GM12878 (cell line): ENCODE results near the gene B3GALT4. TPM values are rescaled to one million over a fixed set of nuclear protein-coding genes. Genes with fewer than 3 reads are reported as not detected.

Experiments used
- CBFB ChIP-seq: IDR thresholded peaks from 2 replicates; pipeline ENCODE4 v1.6.1; 2016; ENCODE audit warnings: antibody characterized with exemption, low read depth
- NFYB ChIP-seq: IDR thresholded peaks from 2 replicates; pipeline ENCODE4 v1.6.1; 2011; ENCODE audit warnings: low read depth, mild to moderate bottlenecking, low read length, improper control_type of control experiment, moderate library complexity; ENCODE audit not compliant: insufficient read depth
- NR2C2 ChIP-seq: IDR thresholded peaks from 2 replicates; pipeline ENCODE4 v1.6.1; 2011; ENCODE audit warnings: borderline replicate concordance, low read depth; ENCODE audit not compliant: control insufficient read depth, insufficient read length
- RAD21 ChIP-seq: IDR thresholded peaks from 2 replicates; pipeline ENCODE4 v1.6.1; 2011; ENCODE audit warnings: mild to moderate bottlenecking, low read depth, low read length, moderate library complexity; ENCODE audit not compliant: insufficient read depth
- YBX1 ChIP-seq: fragments of 450-650 bp; IDR thresholded peaks from 2 replicates; pipeline ENCODE4 v1.6.1; 2016; ENCODE audit warnings: antibody characterized with exemption
- ZNF217 ChIP-seq: fragments of 450-650 bp; IDR thresholded peaks from 2 replicates; pipeline ENCODE4 v1.6.1; 2017; ENCODE audit warnings: antibody characterized with exemption, mild to moderate bottlenecking
- polyA plus RNA-seq, 11 experiments: library from polyadenylated mRNA; depleted of rRNA in 4 of 11; unstranded in 6 of 11; stranded (reverse) in 5 of 11; fragments of >200 nt; fragmentation: Nextera tagmentation in 4 of 11; fragmentation: Illumina TruSeq in 1 of 11; extraction: Ambion mirVana in 4 of 11; extraction: Trizol in 1 of 11; gene quantifications; 1 replicate in 1 of 11; 2 replicates in 10 of 11; pipeline versions ENCODE4 v1.2.1 to v1.2.3, GENCODE V29; 2011 to 2016; ENCODE audit warnings: inconsistent platforms in 2 of 11, missing spikeins in 2 of 11, low read depth in 1 of 11
- total RNA-seq, 4 experiments: library from RNA; depleted of rRNA in 3 of 4; stranded (reverse); fragments of >200 nt in 3 of 4; fragmentation: Illumina TruSeq in 1 of 4; extraction: Trizol in 1 of 4; gene quantifications; 2 replicates each; pipeline versions ENCODE4 v1.2.1 to v1.2.3, GENCODE V29; 2013 to 2021
- TF ChIP-seq, protein P1 (sequence below): IDR thresholded peaks from 2 replicates; pipeline ENCODE4 v1.6.1; 2012; ENCODE audit warnings: low read depth, low read length, improper control_type of control experiment
- TF ChIP-seq, protein P2 (sequence below): IDR thresholded peaks from 2 replicates; pipeline ENCODE4 v1.6.1; 2012; ENCODE audit warnings: low read depth, low read length, improper control_type of control experiment

The B3GALT4 gene
- total and polyA plus RNA-seq, 10 of the 15 experiments (the other 5 are each of a cell fraction or from before 2014, with no cell fraction given), result 0.27 to 8.2 (median 2.6) TPM

DNA sequence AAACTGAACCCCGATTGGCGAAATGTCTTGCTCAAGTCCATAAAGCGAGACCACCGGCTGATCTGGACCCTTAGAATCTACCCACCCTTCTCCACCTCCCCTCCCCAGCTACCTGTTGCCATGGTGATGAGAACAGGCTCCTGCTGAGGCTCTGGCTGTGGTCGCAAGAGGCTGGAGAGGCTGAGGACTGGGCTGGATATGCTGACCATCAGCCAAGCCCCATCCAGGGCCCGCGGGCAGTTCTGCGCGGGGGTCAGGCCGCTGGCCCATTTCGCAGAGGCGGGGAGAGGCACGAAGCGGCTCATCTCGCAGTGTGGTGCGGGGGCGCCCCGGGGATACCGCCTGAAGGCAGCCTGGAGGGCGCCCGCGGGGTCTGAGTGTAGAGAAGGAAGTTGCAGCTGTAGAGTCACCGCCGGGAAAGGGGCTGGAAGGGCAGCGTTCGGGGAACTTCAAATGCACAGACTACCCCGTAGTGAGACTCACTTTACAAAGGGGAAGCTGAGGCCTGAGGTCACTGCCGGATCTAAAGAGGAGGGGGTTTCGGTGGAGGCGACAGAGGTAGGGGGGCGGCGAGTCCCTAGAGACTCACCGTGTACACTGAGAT, 36.3 kb downstream of the B3GALT4 start (continued):
- TF ChIP-seq NR2C2, result no peak
- TF ChIP-seq RAD21, result no peak
- no peak for TF ChIP-seq CBFB
- TF ChIP-seq, protein P1, sequence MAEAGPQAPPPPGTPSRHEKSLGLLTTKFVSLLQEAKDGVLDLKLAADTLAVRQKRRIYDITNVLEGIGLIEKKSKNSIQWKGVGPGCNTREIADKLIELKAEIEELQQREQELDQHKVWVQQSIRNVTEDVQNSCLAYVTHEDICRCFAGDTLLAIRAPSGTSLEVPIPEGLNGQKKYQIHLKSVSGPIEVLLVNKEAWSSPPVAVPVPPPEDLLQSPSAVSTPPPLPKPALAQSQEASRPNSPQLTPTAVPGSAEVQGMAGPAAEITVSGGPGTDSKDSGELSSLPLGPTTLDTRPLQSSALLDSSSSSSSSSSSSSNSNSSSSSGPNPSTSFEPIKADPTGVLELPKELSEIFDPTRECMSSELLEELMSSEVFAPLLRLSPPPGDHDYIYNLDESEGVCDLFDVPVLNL, result no peak
- TF ChIP-seq ZNF217, result no peak
- TF ChIP-seq NFYB, result no peak
- TF ChIP-seq YBX1, result no peak
- TF ChIP-seq, protein P2, sequence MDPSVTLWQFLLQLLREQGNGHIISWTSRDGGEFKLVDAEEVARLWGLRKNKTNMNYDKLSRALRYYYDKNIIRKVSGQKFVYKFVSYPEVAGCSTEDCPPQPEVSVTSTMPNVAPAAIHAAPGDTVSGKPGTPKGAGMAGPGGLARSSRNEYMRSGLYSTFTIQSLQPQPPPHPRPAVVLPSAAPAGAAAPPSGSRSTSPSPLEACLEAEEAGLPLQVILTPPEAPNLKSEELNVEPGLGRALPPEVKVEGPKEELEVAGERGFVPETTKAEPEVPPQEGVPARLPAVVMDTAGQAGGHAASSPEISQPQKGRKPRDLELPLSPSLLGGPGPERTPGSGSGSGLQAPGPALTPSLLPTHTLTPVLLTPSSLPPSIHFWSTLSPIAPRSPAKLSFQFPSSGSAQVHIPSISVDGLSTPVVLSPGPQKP, result no peak
